OCI-LY7 (cell line): ENCODE measurements around the gene CLEC4C.

Source experiments
- CTCF ChIP-seq: fragments of 200-600 bp; sonication (generic); conservative IDR thresholded peaks from 2 replicates; pipeline ENCODE4 v1.5.1; 2014; ENCODE audit warnings: mild to moderate bottlenecking, antibody characterized with exemption, low read length, moderate library complexity, mixed read lengths
- EZH2phosphoT487 ChIP-seq: fragments of 200-600 bp; sonication (generic); IDR thresholded peaks from 2 replicates; pipeline ENCODE4 v1.6.1; 2018; ENCODE audit warnings: low read depth, borderline replicate concordance, mild to moderate bottlenecking, mixed run types, antibody characterized with exemption, low read length, moderate library complexity, mixed read lengths

- TF ChIP-seq CTCF (no peak), EZH2phosphoT487 (no peak)
Measured at GRCh38 chr12:7769999-7770398, 22.8 kb upstream of the CLEC4C start.
